ENCODE measurements around the gene CA10. TPM values are rescaled to one million over a fixed set of nuclear protein-coding genes. Genes with fewer than 3 reads are reported as not detected.

Gene CA10
- total and polyA plus RNA-seq, 2 donors (not counting 1 experiment from before 2014, with no cell fraction given): not detected

GRCh38 chr17:51801626-51802025 is 356.9 kb downstream of the CA10 start:
- no peaks in the 10 kb centered on the region for H3K79me2 ChIP-seq (ENCODE audit: control insufficient read depth, insufficient read depth, low read length)

GRCh38 chr17:51799981-51800380 is 358.5 kb downstream of the CA10 start:
- TF ChIP-seq EZH2 (IDR thresholded peaks at IDR 0.05; ENCODE audit: low read length, missing control alignments) (no peak), CTCF (conservative IDR thresholded peaks at IDR 0.05 in 1 of 2, IDR thresholded peaks at IDR 0.05 in 1 of 2; ENCODE audit: low read depth in 1 of 2, low read length in 2 of 2) (no peak)
- no peaks in the 10 kb centered on the region for H4K20me1 ChIP-seq (ENCODE audit: control insufficient read depth, extremely low read depth, insufficient read depth, low read length)
- no peaks in the 10 kb centered on the region for H3K79me2 ChIP-seq (ENCODE audit: control insufficient read depth, insufficient read depth, low read length)
- H3K4me2 ChIP-seq (ENCODE audit: extremely low read depth, insufficient read depth, low read length): no peak overlapping the region
- H3K9me3 ChIP-seq (ENCODE audit: control insufficient read depth, insufficient read depth, low read depth, low read length): no peaks in the 10 kb centered on the region
- H3K36me3 ChIP-seq (ENCODE audit: control insufficient read depth, insufficient read depth, low read length): no peaks in the 10 kb centered on the region
- H3K9ac ChIP-seq (ENCODE audit: insufficient read depth, low read length): no peak overlapping the region
- H3K4me1 ChIP-seq (ENCODE audit: control insufficient read depth, extremely low read depth, insufficient read depth, low read length): no peaks in the 10 kb centered on the region
- no peak overlapping the region for H3K4me3 ChIP-seq (replicated peaks in 1 of 4; ENCODE audit: control extremely low read depth in 1 of 4, insufficient read depth in 1 of 4, low read depth in 3 of 4, low read length in 4 of 4)
- no peak overlapping the region for H3K27ac ChIP-seq (ENCODE audit: insufficient read depth, low read length)
- no peaks in the 10 kb centered on the region for H3K27me3 ChIP-seq (ENCODE audit: control insufficient read depth, insufficient read depth, low read length)
- H2AFZ ChIP-seq (ENCODE audit: low read length): no peak overlapping the region
- DNase-seq (ENCODE audit: low read depth in 2 of 2): no peak

More at GRCh38 chr17:51801626-51802025, 356.9 kb downstream of the CA10 start:
- TF ChIP-seq EZH2 (IDR thresholded peaks at IDR 0.05; ENCODE audit: low read length, missing control alignments) (no peak), CTCF (conservative IDR thresholded peaks at IDR 0.05 in 1 of 2, IDR thresholded peaks at IDR 0.05 in 1 of 2; ENCODE audit: low read depth in 1 of 2, low read length in 2 of 2) (no peak)
- H3K4me3 ChIP-seq (replicated peaks in 1 of 4; ENCODE audit: control extremely low read depth in 1 of 4, insufficient read depth in 1 of 4, low read depth in 3 of 4, low read length in 4 of 4): no peak overlapping the region
- no peaks in the 10 kb centered on the region for H4K20me1 ChIP-seq (ENCODE audit: control insufficient read depth, extremely low read depth, insufficient read depth, low read length)
- no peak for DNase-seq (ENCODE audit: low read depth in 2 of 2)
- H3K36me3 ChIP-seq (ENCODE audit: control insufficient read depth, insufficient read depth, low read length): no peaks in the 10 kb centered on the region
- no peak overlapping the region for H2AFZ ChIP-seq (ENCODE audit: low read length)
- H3K4me1 ChIP-seq (ENCODE audit: control insufficient read depth, extremely low read depth, insufficient read depth, low read length): no peaks in the 10 kb centered on the region
- no peaks in the 10 kb centered on the region for H3K27me3 ChIP-seq (ENCODE audit: control insufficient read depth, insufficient read depth, low read length)
- H3K4me2 ChIP-seq (ENCODE audit: extremely low read depth, insufficient read depth, low read length): no peak overlapping the region
- H3K27ac ChIP-seq (ENCODE audit: insufficient read depth, low read length): no peak overlapping the region
- H3K9me3 ChIP-seq (ENCODE audit: control insufficient read depth, insufficient read depth, low read depth, low read length): no peaks in the 10 kb centered on the region
- no peak overlapping the region for H3K9ac ChIP-seq (ENCODE audit: insufficient read depth, low read length)

DNA sequence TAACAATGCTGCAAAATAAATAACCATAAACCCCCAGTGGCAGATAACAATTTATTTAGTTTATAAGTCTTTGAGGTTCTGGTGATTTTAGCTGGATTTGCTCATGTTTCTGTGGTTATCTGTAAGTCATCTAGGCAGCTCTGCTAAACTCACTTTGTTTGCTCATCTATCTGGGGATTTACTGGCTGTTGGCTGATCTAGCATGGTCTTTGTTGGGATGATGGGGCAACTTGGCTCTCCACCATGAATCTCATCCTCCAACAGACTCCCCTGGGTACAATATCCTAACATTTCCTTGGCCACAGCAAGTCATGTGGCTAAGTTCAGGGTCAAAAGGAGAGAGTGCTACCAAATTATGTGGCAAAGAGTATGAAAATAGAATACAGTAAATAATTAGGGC is 359.3 kb downstream of the CA10 start:
- no peaks in the 10 kb centered on the region for H3K27me3 ChIP-seq (ENCODE audit: control insufficient read depth, insufficient read depth, low read length)
- TF ChIP-seq CTCF (conservative IDR thresholded peaks at IDR 0.05 in 1 of 2, IDR thresholded peaks at IDR 0.05 in 1 of 2; ENCODE audit: low read depth in 1 of 2, low read length in 2 of 2) (no peak), EZH2 (IDR thresholded peaks at IDR 0.05; ENCODE audit: low read length, missing control alignments) (no peak)
- no peaks in the 10 kb centered on the region for H3K4me1 ChIP-seq (ENCODE audit: control insufficient read depth, extremely low read depth, insufficient read depth, low read length)
- H2AFZ ChIP-seq (ENCODE audit: low read length): no peak overlapping the region
- no peaks in the 10 kb centered on the region for H3K9me3 ChIP-seq (ENCODE audit: control insufficient read depth, insufficient read depth, low read depth, low read length)
- no peak overlapping the region for H3K4me3 ChIP-seq (replicated peaks in 1 of 4; ENCODE audit: control extremely low read depth in 1 of 4, insufficient read depth in 1 of 4, low read depth in 3 of 4, low read length in 4 of 4)
- no peak overlapping the region for H3K9ac ChIP-seq (ENCODE audit: insufficient read depth, low read length)
- H3K4me2 ChIP-seq (ENCODE audit: extremely low read depth, insufficient read depth, low read length): no peak overlapping the region
- no peaks in the 10 kb centered on the region for H4K20me1 ChIP-seq (ENCODE audit: control insufficient read depth, extremely low read depth, insufficient read depth, low read length)
- H3K79me2 ChIP-seq (ENCODE audit: control insufficient read depth, insufficient read depth, low read length): no peaks in the 10 kb centered on the region
- H3K27ac ChIP-seq (ENCODE audit: insufficient read depth, low read length): no peak overlapping the region
- H3K36me3 ChIP-seq (ENCODE audit: control insufficient read depth, insufficient read depth, low read length): no peaks in the 10 kb centered on the region
- no peak for DNase-seq (ENCODE audit: low read depth in 2 of 2)
